Neural cell (in vitro differentiated cells): ENCODE data around the gene NAA15.

Source experiments
- CTCF ChIP-seq: fragments of 450-650 bp; IDR thresholded peaks from 2 replicates; pipeline ENCODE4 v1.5.1; 2014; ENCODE audit warnings: antibody characterized with exemption, mild to moderate bottlenecking, moderate library complexity; ENCODE audit not compliant: poor library complexity, severe bottlenecking
- EZH2 ChIP-seq: fragments of 200-600, 300-800 bp; shearing (Covaris generic), sonication (generic); IDR thresholded peaks from 2 replicates; pipeline ENCODE4 v1.6.1; 2014; ENCODE audit warnings: antibody characterized with exemption, low read length, borderline replicate concordance, mild to moderate bottlenecking; ENCODE audit not compliant: insufficient read depth, poor library complexity, severe bottlenecking

DNA sequence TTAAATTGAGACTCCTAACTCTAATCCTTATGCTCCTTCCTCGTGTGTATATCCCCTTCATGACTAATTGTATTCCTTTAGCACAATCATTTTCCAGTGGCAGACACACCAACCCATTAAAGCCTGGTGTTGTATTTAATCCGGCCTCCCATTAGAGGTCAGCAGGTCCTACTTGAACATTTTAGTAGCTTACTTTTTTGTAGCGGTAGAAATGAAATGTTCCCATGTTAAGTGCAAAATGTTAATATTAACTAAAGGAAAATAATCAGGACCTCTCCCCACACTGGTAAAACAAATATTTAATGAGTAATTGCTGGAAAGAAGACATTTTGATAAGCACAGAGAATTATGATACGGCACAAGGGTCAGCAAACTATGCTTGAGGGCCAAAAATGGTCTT, 156.0 kb downstream of the NAA15 start:
- TF ChIP-seq CTCF (no peak), EZH2 (no peak)
